A549 (cell line): ENCODE results near the gene ARF1. TPM values are rescaled to one million over a fixed set of nuclear protein-coding genes. Genes with fewer than 3 reads are reported as not detected.

Source experiments
- ATAC-seq, 2 experiments: fragments of 200-7000 bp in 1 of 2; fragments of >200 bp in 1 of 2; cut with Nextera tagmentation in 1 of 2; cut with Tn5 transposase in 1 of 2; 3 replicates each; pipeline versions ENCODE4 v1.8.0 to v1.9.1; 2018 to 2020; ENCODE audit warnings: mild to moderate bottlenecking in 1 of 2, moderate library complexity in 1 of 2
- CTCF ChIA-PET: fragments of 300-600 bp; sonication (Branson Sonifier 250); formaldehyde crosslinking; extraction: SDS; loops from one replicate; lab custom pipeline; 2021; ENCODE audit warnings: antibody characterized with exemption, inconsistent platforms; lab: Yijun Ruan, JAX
- POLR2A ChIA-PET: fragments of 350-600 bp; formaldehyde crosslinking; extraction: SDS; loops from one replicate; lab custom pipeline; 2021; ENCODE audit warnings: antibody characterized with exemption, inconsistent platforms; lab: Yijun Ruan, JAX
- DNase-seq, 2 experiments: peaks; one replicate each; pipeline versions ENCODE4 v3.0.0 to v3.0.0-alpha.2; 2011 to 2016; ENCODE audit warnings: low read depth in 1 of 2, low spot score in 1 of 2
- FAIRE-seq: peaks from 2 replicates; lab custom pipeline; 2011; peaks lifted over from hg19 to GRCh38; lab: Jason Lieb, UNC
- H3K27ac ChIP-seq, 2 experiments: fragments of >200 bp; sonication (Bioruptor Twin); formaldehyde crosslinking; 3 replicates each; pipeline ENCODE4 v1.5.1; 2016 to 2017
- H3K4me1 ChIP-seq: fragments of >200 bp; sonication (Bioruptor Twin); formaldehyde crosslinking; 3 replicates; pipeline ENCODE4 v1.6.1; 2016
- H3K4me2 ChIP-seq: fragments of >200 bp; sonication (Bioruptor Twin); formaldehyde crosslinking; 3 replicates; pipeline ENCODE4 v1.6.1; 2016
- H3K4me3 ChIP-seq: fragments of >200 bp; sonication (Bioruptor Twin); formaldehyde crosslinking; 3 replicates; pipeline ENCODE4 v1.5.1; 2016
- H3K9me3 ChIP-seq: fragments of >200 bp; sonication (Bioruptor Twin); formaldehyde crosslinking; 3 replicates; pipeline ENCODE4 v1.6.1; 2016
- BHLHE40 ChIP-seq: IDR thresholded peaks from 2 replicates; pipeline ENCODE4 v1.6.1; 2012; ENCODE audit warnings: low read depth, low read length, inconsistent platforms
- CBX8 ChIP-seq: fragments of 200-600 bp; sonication (generic); IDR thresholded peaks from 2 replicates; pipeline ENCODE4 v1.6.1; 2016
- CHD2 ChIP-seq: fragments of 150-350 bp; IDR thresholded peaks from 2 replicates; pipeline ENCODE4 v1.6.1; 2014; ENCODE audit warnings: low read length; ENCODE audit not compliant: partially characterized antibody
- EHMT2 ChIP-seq: fragments of 200-600 bp; sonication (generic); IDR thresholded peaks from 2 replicates; pipeline ENCODE4 v1.6.1; 2016; ENCODE audit warnings: antibody characterized with exemption, low read depth, mild to moderate bottlenecking, moderate library complexity
- FOSB ChIP-seq: fragments of 250-450 bp; sonication (Bioruptor Pico); IDR thresholded peaks from 2 replicates; pipeline ENCODE4 v1.5.0; 2020; ENCODE audit warnings: mild to moderate bottlenecking, moderate library complexity
- FOSL2 ChIP-seq, 2 experiments: fragments of 450-650 bp in 1 of 2; fragments of >200 bp in 1 of 2; sonication (Bioruptor Twin) in 1 of 2; formaldehyde crosslinking; IDR thresholded peaks; 2 replicates each; pipeline versions ENCODE4 v1.5.0 to v1.6.1; 2016 to 2020; ENCODE audit warnings: mild to moderate bottlenecking in 1 of 2, moderate library complexity in 1 of 2
- FOXS1 ChIP-seq: fragments of 250-450 bp; sonication (Bioruptor Pico); IDR thresholded peaks from 2 replicates; pipeline ENCODE4 v1.5.0; 2020; ENCODE audit warnings: mild to moderate bottlenecking, moderate library complexity
- HEYL ChIP-seq: fragments of 250-450 bp; sonication (Bioruptor Pico); IDR thresholded peaks from 2 replicates; pipeline ENCODE4 v1.8.0; 2021; ENCODE audit warnings: mild to moderate bottlenecking, moderate library complexity
- KDM1A ChIP-seq: fragments of 200-600 bp; sonication (generic); IDR thresholded peaks from 2 replicates; pipeline ENCODE4 v1.6.1; 2016; ENCODE audit warnings: low read depth, mild to moderate bottlenecking
- KDM5A ChIP-seq: fragments of 200-600 bp; sonication (generic); IDR thresholded peaks from 2 replicates; pipeline ENCODE4 v1.6.1; 2016; ENCODE audit warnings: antibody characterized with exemption, mild to moderate bottlenecking
- MYC ChIP-seq: IDR thresholded peaks from 2 replicates; pipeline ENCODE4 v1.6.1; 2012; ENCODE audit warnings: mild to moderate bottlenecking, inconsistent platforms, low read length, improper control_type of control experiment, borderline replicate concordance
- NFE2L2 ChIP-seq: fragments of 150-350 bp; conservative IDR thresholded peaks from 2 replicates; pipeline ENCODE4 v1.6.1; 2014; ENCODE audit warnings: low read length
- PHF8 ChIP-seq: fragments of 200-600 bp; sonication (generic); IDR thresholded peaks from 2 replicates; pipeline ENCODE4 v1.6.1; 2016; ENCODE audit warnings: low read depth, mild to moderate bottlenecking, antibody characterized with exemption, moderate library complexity, borderline replicate concordance
- POLR2A ChIP-seq: IDR thresholded peaks from 2 replicates; pipeline ENCODE4 v1.6.1; 2012; ENCODE audit warnings: mild to moderate bottlenecking, low read length
- RARB ChIP-seq: fragments of 250-450 bp; sonication (Bioruptor Pico); IDR thresholded peaks from 2 replicates; pipeline ENCODE4 v1.8.0; 2021; ENCODE audit warnings: mild to moderate bottlenecking, moderate library complexity
- ZC3H11A ChIP-seq: fragments of 450-650 bp; IDR thresholded peaks from 2 replicates; pipeline ENCODE4 v1.6.1; 2014; ENCODE audit warnings: antibody characterized with exemption, mild to moderate bottlenecking
- ZSCAN20 ChIP-seq: fragments of 250-450 bp; sonication (Bioruptor Pico); IDR thresholded peaks from 2 replicates; pipeline ENCODE4 v1.8.0; 2022; ENCODE audit warnings: mild to moderate bottlenecking, moderate library complexity
- WGBS: methylation state at CpG from one replicate; pipeline ENCODE4 v1.1.6; 2017; ENCODE audit errors: missing lambda C conversion rate; 5-methylcytosine and 5-hydroxymethylcytosine counted together
- polyA plus RNA-seq, 4 experiments: library from polyadenylated mRNA; depleted of rRNA in 3 of 4; stranded (reverse); fragments of >200 nt; fragmentation: RNase III in 1 of 4; extraction: RNeasy Plus Mini Kit Qiagen cat#74134 plus additional on column Dnase treatment in 1 of 4; gene quantifications; 2 replicates in 3 of 4; 3 replicates in 1 of 4; pipeline ENCODE4 v1.2.3, GENCODE V29; 2011 to 2017
- TF ChIP-seq, protein P1 (sequence below): IDR thresholded peaks from 2 replicates; pipeline ENCODE4 v1.6.1; 2012; ENCODE audit warnings: low read depth, borderline replicate concordance
- TF ChIP-seq, protein P2 (sequence below): fragments of 450-650 bp; IDR thresholded peaks from 2 replicates; pipeline ENCODE4 v1.6.1; 2014; ENCODE audit warnings: antibody characterized with exemption
- TF ChIP-seq, protein P3 (sequence below): fragments of 250-450 bp; sonication (Bioruptor Pico); IDR thresholded peaks from 2 replicates; pipeline ENCODE4 v1.5.0; 2020; ENCODE audit warnings: low read depth, mild to moderate bottlenecking, moderate library complexity
- TF ChIP-seq, protein P4 (sequence below): fragments of >200 bp; sonication (Bioruptor Twin); formaldehyde crosslinking; IDR thresholded peaks from 2 replicates; pipeline ENCODE4 v1.6.1; 2016

The ARF1 gene
- polyA plus RNA-seq, 2 of the 4 experiments (the other 2 are of a cell fraction), result 297 to 376 TPM

DNA sequence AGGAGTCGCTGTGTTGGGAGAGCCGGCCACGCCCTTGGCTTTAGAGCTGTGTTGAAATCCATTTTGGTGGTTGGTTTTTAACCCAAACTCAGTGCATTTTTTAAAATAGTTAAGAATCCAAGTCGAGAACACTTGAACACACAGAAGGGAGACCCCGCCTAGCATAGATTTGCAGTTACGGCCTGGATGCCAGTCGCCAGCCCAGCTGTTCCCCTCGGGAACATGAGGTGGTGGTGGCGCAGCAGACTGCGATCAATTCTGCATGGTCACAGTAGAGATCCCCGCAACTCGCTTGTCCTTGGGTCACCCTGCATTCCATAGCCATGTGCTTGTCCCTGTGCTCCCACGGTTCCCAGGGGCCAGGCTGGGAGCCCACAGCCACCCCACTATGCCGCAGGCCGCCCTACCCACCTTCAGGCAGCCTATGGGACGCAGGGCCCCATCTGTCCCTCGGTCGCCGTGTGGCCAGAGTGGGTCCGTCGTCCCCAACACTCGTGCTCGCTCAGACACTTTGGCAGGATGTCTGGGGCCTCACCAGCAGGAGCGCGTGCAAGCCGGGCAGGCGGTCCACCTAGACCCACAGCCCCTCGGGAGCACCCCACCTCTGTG lies 15.9 kb downstream of the ARF1 start:
- ChIA-PET CTCF (interaction anchor here (0.9 to 2.4 kb wide), 4 partner anchors 20 to 99 kb away, joined by 3 to 9 read pairs (median 4); no protein-coding TSS in a partner anchor), POLR2A (interaction anchor here (1.0 to 1.2 kb wide), 2 partner anchors 8 to 16 kb away, joined by 3 to 6 read pairs; partner anchors contain the start of gene ARF1)
- peaks cover 6% of the 10 kb centered on the region; the same call in 1 of the 3 replicates for H3K4me1 ChIP-seq
- H3K4me3 ChIP-seq, result no peak overlapping the region
- FAIRE-seq (no peak), DNase-seq (no peak), ATAC-seq (no peak)
- peaks cover 20% of the 10 kb centered on the region for H3K9me3 ChIP-seq
- no peak overlapping the region for H3K27ac ChIP-seq
- 93% methylated on average over 28 of the region's 28 CpGs for WGBS
- TF ChIP-seq, protein P1, sequence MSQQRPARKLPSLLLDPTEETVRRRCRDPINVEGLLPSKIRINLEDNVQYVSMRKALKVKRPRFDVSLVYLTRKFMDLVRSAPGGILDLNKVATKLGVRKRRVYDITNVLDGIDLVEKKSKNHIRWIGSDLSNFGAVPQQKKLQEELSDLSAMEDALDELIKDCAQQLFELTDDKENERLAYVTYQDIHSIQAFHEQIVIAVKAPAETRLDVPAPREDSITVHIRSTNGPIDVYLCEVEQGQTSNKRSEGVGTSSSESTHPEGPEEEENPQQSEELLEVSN, result no peak
- TF ChIP-seq, protein P2, sequence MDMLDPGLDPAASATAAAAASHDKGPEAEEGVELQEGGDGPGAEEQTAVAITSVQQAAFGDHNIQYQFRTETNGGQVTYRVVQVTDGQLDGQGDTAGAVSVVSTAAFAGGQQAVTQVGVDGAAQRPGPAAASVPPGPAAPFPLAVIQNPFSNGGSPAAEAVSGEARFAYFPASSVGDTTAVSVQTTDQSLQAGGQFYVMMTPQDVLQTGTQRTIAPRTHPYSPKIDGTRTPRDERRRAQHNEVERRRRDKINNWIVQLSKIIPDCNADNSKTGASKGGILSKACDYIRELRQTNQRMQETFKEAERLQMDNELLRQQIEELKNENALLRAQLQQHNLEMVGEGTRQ, result no peak
- TF ChIP-seq, protein P3, sequence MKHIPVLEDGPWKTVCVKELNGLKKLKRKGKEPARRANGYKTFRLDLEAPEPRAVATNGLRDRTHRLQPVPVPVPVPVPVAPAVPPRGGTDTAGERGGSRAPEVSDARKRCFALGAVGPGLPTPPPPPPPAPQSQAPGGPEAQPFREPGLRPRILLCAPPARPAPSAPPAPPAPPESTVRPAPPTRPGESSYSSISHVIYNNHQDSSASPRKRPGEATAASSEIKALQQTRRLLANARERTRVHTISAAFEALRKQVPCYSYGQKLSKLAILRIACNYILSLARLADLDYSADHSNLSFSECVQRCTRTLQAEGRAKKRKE (CRISPR knock-in tag), result no peak
- TF ChIP-seq ZC3H11A (no peak), EHMT2 (no peak), PHF8 (no peak), FOSB (CRISPR knock-in tag) (no peak), CHD2 (no peak), RARB (CRISPR knock-in tag) (no peak), BHLHE40 (no peak), KDM1A (no peak), MYC (no peak), FOXS1 (CRISPR knock-in tag) (no peak), NFE2L2 (no peak), KDM5A (no peak), ZSCAN20 (CRISPR knock-in tag) (no peak)
- TF ChIP-seq, protein P4, sequence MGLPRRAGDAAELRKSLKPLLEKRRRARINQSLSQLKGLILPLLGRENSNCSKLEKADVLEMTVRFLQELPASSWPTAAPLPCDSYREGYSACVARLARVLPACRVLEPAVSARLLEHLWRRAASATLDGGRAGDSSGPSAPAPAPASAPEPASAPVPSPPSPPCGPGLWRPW, result no peak
- H3K4me2 ChIP-seq, result no peak overlapping the region

DNA sequence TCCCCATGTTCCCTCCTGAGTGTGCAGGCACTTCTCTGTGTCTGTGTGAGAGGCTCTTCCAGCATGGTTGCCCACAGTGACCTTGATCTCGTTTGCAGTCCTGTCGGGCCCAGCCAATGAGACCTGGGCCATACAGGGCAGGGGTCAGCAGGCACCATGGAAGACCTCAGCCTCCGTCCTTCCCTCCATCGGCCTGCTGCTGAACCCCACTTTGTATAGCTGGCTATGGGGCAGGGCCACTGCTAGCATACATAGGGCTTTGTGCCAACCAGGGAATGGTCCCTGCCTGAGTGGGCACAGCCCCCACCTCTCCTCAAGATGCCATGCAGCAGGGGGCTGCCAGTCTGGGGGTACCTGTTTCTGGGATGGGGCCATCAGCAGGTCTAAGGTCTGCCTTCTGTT lies 16.8 kb downstream of the ARF1 start:
- CTCF ChIA-PET, result interaction anchor here (0.6 to 2.4 kb wide), 5 partner anchors 15 to 337 kb away, joined by 3 to 9 read pairs (median 5); no protein-coding TSS in a partner anchor
- Histone ChIP-seq H3K27ac (no peak overlapping the region), H3K4me1 (peaks cover 10% of the 10 kb centered on the region; the same call in 2 of the 3 replicates), H3K9me3 (peaks cover 12% of the 10 kb centered on the region; the same call in 2 of the 3 replicates), H3K4me2 (no peak overlapping the region), H3K4me3 (no peak overlapping the region)
- 68% methylated on average over 3 of the region's 4 CpGs for WGBS
- TF ChIP-seq RARB (CRISPR knock-in tag), result no peak
- no peak for TF ChIP-seq ZSCAN20 (CRISPR knock-in tag)
- no peak for TF ChIP-seq CBX8
- TF ChIP-seq KDM5A, result no peak
- no peak for TF ChIP-seq ZC3H11A
- no peak for TF ChIP-seq FOSL2 (IDR thresholded peaks at IDR 0.05)
- no peak for TF ChIP-seq FOSL2 (CRISPR knock-in tag; IDR thresholded peaks at IDR 0.05)
- TF ChIP-seq KDM1A, result no peak
- TF ChIP-seq HEYL (CRISPR knock-in tag), result no peak
- TF ChIP-seq, protein P1, result no peak
- no peak for TF ChIP-seq POLR2A
- TF ChIP-seq, all 56 proteins: peak for 0
- FAIRE-seq (no peak), DNase-seq (no peak), ATAC-seq (no peak)
- POLR2A ChIA-PET, result interaction anchor here (1.2 kb wide), 1 partner anchor 17 kb away, joined by 6 read pairs; the partner anchor contains the start of gene ARF1
